GM18858 (cell line): Measurements from ENCODE around the gene AJUBA.
"Not testable (repeated sequence)": the region's sequence is repeated elsewhere in the genome, so short reads cannot be mapped to it uniquely, and the experiment has no call there.

Experiments
- ATAC-seq: cut with Tn5 transposase; IDR thresholded peaks from one replicate; pipeline ENCODE4 v1.9.1; 2021; ENCODE audit not compliant: unreplicated experiment

AJUBA gene

DNA sequence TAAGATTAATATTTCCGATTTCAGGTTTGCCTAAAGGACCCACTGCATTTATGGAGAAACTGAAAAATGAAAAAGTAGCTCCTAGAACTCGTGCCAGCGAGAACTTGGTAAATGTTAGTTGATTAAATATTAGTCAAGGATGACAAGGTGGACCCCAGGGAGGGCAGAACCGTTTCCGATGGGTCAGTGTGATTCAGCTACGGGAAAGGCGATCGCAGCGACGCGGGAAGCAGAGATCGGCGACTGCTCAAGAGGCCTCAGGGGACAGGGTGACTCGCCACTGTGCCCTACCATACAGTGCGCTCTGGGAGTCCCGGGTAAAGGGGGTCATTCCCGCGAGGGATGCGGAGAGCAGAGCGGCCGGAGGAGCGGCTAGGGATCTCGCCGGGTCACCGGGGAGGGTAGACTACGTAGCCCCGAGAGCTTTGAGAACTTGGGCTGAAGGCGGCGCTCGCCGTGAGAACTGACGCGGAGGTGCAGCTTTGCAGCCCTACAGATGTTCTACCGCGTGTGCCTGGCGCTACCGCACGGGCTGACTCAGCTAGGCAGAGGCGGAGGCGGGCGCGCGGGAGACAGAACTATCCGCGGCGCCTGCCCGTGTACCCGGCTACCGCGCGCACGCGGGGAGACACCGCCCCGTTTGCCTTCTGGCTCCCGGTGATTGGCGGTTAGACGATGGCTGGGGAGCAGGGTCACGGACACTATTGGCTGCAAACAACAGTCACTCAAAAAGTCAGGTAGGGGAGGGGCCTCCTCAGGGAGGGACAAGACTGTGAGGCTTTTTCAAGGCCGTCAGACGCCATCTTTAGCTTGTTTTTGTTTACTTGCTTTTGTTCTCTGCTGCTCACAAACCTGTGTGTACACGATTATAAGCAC lies 24.4 kb upstream of the AJUBA start:
- ATAC-seq, result peak; percentile 91

GRCh38 chr14:23006188-23006534 lies 23.8 kb upstream of the AJUBA start:
- ATAC-seq, result no peak

DNA sequence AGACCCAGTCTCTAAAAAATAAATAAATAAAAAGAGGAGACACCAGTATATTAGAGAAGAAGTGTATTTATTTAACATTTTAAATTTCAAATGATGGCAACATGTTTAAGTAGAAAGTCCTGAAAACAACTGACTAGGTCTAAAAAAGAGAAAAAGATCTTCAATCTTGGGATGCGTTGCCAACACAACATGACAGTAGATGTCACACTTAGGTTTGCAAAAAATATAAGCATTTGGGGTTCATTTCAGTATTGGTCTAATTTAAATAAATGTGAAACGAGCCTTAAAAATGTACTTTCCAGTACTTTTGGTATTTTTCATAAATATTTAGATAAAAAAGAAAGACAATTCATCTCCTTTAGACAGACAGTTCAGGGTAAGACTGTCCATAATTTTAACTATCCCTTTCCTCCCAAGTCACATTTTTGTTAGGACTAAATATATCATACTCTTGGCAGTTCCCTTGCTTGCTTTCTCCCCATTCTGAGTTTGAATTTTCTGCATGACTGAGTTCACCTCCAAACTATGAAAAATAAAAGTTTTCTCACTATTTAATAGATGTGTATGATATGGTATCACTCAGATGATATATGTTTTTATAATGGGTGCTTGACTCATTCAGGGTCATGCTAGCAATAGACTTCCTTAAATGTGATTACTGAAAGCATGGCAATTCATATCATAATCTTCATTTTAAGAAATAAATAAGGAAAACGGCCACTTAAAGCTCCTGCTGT lies 23.3 kb upstream of the AJUBA start:
- ATAC-seq, result no peak

DNA sequence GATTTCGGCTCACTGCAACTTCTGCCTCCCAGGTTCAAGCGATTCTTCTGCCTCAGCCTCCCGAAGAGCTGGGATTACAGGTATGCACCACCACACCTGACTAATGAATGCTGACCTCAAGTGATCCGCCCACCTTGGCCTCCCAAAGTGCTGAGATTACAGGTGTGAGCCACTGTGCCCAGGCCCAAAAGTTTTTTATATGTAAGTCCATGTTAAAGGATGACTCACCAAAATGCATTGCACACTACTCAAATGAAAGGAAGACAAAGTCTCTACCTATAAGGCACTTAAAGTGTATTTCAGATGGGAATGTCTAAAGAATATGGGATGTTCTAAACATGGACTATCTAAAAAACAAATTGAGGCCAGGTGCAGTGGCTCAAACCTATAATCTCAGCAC lies 21.9 kb upstream of the AJUBA start:
- ATAC-seq, result not testable (repeated sequence)

DNA sequence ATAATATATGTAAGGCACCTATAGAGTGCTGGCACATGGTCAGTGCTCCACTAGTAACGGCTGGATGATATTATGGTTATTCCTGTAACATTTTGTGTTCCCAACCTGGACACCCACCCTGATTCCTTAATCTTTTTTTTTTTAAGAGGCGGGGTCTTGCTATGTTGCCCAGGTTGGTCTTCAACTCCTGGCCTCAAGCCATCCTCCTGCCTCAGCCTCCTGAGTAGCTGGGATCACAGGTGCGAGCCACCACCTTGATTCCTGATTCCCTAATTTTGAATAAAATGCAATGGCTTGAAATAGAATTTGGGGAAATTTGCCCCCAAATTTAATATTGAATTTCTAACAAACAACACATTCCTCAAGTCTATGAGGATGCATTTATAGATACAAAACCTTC lies 20.2 kb upstream of the AJUBA start:
- ATAC-seq, result no peak

GRCh38 chr14:23000860-23001259 lies 18.5 kb upstream of the AJUBA start:
- no peak for ATAC-seq

GRCh38 chr14:22998329-22999012 lies 16.1 kb upstream of the AJUBA start:
- no peak for ATAC-seq

DNA sequence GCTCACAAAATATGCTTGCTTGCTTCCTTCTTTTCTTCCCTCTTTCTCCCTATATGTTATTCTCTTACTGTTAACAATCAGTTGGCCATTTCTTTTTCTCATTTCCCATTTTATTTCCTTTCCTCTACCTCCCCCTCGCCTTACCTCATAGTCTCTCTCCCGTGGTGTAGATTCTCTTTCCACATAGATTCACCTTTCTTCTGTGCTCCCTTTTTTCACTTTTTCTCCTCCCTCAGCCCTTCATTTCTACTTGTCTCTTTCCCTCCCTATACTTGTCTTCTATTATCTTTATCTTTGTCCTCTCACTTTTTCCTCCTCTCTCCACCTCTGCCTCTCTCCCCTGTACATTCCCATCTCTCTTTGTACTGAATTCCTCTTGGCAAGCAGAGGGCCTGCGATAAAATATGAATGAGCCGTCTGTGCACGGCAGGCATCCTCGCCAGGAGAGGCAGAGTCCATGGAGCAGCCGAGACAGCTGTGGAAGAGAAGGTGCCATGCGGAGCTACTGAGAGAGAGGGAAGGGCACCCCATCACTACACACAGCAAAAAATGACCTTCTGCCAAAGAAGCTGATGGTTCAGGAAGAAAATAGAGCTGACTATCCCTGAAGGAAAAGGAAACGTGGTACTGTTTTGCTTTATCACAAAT lies 15.4 kb upstream of the AJUBA start:
- ATAC-seq, result no peak

GRCh38 chr14:22996768-22997654 lies 14.7 kb upstream of the AJUBA start:
- ATAC-seq, result no peak

DNA sequence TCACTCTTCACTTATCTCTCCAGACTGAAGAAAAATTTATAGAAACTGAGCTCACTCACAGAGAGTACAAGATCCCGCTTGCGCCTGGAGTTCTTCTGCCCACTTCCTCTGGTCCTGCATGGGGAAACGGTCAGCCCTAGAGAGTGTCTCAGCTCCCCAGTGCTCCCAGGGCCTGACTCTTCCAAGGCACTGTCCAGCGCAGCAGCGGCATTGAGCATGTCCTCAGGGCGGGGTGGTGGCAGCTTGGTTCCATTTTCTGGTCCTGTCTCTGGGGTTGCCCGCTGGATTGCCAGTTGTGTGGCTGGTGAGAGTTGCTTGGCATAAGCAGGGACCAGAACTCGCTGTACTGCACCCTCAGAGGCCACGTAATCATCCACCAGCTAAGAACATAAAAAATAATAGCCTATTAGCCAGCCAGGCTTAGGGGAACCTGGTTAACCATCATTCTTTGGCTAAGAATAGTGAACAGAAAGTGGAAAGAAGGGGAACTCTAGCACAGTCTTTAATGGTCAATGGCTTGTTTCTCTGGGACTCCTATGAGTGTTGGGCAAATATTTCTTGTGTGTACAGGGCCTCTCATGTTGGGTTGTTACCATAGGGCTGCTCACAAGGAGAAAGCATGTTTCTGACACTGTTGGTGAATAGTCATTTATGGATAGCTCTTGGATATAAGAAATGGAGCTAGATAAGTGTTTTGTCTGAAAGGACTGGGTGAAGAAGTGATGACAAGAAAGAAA lies 13.7 kb upstream of the AJUBA start:
- no peak for ATAC-seq

DNA sequence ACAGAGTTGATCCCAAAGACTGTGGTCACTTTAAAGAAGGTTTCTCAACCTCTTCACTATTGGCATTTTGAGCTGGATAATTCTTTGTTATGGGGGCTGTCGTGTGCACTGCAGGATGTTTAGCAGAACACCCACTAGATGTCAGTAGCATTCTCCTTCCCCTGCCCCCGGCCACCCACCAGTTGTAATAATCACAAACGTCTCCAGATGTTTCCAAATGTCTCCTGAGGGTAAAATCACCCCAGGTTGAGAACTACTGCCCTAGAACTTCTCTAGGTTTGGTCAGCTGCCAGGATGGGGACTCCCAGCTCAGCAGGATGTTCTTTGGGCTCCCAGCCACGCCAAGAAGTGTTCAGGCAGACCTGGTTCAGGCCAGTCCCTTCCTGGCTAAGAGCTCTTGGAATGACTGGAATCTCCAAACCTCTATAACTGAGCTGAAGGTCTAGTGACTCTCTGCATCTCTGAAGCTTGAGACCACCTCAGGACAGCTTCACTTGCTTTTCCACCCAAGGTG lies 12.5 kb upstream of the AJUBA start:
- no peak for ATAC-seq

GRCh38 chr14:22993517-22993916 lies 11.2 kb upstream of the AJUBA start:
- ATAC-seq, result no peak

DNA sequence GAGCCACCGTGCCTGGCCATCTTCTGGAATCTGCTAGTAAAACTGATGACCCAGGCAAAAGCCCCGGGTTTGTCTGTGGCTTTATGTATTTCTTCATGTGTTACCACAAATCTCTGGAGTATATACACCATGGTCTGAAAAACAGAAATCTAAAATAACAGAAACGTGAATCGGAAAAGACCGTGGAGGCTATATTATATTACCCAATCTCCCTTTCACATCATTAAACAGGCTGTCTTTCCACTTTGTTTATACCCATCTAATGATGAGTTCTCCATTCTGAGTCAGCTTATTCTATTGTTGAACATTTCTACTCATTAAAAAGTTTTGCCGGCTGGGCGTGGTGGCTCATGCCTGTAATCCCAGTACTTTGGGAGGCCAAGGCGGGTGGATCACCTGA lies 9.5 kb upstream of the AJUBA start:
- ATAC-seq, result no peak

DNA sequence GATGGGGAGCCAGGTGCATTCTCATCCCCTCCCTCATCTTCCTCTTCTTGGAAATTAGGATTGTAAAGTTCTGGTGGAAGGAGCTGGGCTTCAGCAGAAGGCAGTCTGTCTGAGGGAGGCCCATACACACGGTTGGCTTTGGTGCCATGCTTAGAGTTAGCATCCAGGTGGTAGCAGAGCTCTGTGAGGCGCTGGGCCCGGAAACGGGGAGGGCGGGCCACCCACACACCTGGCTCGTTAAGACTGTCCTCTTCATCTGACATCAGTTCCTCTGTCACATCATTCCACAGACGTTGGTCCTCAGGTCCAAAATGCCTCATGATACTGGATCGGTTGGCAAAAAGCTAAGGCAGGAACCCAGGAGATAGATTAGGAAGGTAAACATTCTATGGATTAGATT lies 4.9 kb upstream of the AJUBA start:
- no peak for ATAC-seq

DNA sequence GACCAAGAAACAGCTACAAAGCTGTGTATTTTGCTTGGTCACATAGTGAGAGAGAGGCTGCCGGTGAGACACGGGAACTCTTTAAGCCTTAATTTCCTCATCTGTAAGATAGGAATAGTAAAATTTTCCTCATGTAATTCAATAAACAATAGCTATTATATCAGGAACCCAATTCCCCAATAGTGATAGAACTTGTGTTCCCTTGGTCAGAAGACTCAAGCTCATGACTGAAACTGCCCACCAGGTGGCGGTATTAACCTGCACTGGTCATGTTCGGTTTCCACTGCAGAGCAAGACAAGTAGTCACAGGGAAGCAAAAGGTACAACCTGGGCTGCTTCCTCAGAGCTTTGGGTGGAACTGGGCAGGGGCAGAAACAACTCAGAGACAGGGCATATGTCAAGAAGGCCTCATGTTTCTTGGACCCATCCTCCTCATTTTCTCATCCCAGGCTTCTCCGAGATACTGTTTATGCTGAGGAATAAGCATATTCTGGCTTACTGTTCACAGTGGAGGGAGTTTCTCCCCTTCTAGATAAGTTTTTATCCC lies 4.2 kb upstream of the AJUBA start:
- ATAC-seq, result no peak

DNA sequence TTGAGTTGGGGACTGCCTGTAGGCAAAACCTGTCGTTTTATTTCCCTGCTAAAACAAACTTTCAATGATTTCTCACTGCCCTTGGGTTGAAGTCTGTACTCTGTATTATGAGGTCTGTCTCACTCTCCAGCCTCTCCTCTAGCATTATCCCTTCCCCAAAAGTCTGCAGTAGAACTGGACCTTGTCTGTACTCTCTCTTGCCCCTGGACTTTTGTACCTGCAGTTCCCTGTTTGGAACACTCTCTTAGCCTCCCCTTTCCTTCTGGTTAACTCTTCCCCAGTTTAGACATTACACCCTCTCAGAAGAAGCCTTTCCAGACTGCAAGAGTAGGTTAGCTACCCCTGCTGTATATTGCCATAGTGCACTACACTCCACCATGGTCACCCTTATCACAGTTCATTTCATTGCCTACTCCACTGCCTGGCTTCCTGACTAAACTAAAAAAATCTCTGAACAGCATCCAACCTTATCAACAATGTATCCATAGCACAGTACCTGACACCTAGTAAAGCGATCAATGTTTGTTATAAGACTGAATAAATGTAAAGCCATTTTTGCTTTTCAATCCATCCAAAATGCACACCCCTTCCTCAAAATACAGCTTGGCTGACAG lies 3.6 kb upstream of the AJUBA start:
- no peak for ATAC-seq

DNA sequence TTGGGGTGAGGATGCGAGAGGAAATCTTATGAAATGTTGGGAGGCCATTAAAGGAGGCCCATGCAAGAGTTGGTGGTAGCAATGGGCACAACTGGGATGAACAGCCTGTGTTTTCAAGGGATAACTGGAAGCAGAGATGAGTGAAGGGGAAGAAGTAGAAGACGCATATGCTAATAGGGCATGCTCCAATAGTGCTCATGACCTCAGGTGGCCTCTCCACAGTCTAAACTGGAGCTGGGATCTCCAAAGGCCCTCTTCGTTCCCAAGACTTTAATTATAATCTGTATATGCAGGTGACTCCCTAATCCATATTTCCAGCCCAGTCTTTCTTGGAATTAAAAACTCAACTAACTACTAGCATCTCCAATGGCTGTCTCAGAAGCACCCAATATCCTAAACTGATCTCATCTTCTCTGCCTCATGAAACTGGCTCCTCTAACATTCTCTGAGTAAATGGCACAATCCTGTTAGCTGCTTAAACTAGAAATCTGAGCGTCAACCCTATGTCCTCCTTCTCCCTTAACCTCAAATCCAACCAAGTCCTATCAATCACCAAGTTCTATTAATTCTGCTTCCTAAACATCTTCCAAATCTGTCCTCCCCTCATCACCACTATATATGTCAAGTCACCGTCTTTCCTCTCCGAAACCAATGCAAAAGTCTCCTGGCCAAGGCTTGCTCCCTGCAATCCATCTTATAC lies 2.8 kb upstream of the AJUBA start:
- no peak for ATAC-seq

DNA sequence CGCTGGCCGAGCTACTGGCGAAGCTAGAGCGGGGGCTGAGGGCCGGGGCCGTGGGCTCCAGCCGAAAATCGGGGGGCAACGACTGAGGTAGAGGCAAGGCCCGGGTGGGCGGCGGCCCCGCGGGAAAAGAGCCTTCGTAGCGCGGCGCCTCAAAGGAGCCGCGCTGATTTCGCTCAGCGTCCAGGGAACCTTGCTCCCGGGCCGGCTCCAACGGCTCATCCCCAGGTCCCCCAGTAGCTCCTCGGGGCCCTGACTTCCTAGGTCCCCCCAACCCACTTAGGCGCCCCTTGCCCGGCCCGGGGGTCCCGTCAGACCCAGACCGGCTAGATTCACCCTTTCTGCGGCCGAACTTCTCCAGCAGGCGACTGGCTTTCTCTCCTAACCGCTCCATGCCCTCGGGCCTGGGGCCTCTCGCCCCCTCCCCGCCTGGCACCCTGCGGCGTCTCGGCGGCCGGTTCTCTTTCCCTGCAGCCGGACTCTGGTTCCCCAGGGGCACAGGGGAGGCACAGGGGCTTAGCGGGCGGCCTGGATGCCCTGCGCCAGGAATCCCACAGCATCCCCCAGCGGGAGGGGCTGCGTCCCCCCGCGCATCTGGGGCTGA lies 375 bp downstream of the AJUBA start:
- ATAC-seq, result no peak
